ENCODE data around the gene IGF2BP2.

DNA sequence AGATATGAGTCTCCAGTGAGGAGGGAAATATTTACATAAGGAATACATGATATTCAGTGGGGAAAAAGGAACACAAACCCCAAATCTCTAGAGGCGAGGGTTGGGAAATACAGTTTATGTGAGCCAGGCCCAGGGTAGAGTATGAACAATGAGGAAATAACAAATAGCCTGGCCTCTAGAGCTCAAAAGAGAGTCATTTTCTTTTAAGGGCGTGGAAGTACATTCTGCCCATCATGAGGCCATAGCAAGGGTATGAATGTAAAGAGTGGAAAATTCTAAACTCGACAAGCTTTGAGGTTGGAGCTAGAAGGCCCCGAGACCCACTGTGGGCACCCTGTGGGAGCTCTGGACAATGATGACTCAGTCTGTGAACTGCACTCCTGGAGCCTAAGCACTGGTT lies 27.8 kb upstream of the IGF2BP2 start:
- TF ChIP-seq, protein P1, sequence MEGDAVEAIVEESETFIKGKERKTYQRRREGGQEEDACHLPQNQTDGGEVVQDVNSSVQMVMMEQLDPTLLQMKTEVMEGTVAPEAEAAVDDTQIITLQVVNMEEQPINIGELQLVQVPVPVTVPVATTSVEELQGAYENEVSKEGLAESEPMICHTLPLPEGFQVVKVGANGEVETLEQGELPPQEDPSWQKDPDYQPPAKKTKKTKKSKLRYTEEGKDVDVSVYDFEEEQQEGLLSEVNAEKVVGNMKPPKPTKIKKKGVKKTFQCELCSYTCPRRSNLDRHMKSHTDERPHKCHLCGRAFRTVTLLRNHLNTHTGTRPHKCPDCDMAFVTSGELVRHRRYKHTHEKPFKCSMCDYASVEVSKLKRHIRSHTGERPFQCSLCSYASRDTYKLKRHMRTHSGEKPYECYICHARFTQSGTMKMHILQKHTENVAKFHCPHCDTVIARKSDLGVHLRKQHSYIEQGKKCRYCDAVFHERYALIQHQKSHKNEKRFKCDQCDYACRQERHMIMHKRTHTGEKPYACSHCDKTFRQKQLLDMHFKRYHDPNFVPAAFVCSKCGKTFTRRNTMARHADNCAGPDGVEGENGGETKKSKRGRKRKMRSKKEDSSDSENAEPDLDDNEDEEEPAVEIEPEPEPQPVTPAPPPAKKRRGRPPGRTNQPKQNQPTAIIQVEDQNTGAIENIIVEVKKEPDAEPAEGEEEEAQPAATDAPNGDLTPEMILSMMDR (IDR thresholded peaks at IDR 0.05; ENCODE audit: low read depth, low read length): no peak
- TF ChIP-seq EZH2phosphoT487 (IDR thresholded peaks at IDR 0.05; ENCODE audit: low read depth): no peak

All from OCI-LY3 (cell line).